ENCODE results near the gene SLC6A3.

GRCh38 chr5:1461396-1461795 is 16.2 kb upstream of the SLC6A3 start:
- TF ChIP-seq CTCF (IDR thresholded peaks at IDR 0.05), result no peak
- TF ChIP-seq POLR2A (IDR thresholded peaks at IDR 0.05), result no peak

All from testis (tissue), 2 donors.